Measurements from ENCODE around the gene TK2. TPM values are rescaled to one million over a fixed set of nuclear protein-coding genes. Genes with fewer than 3 reads are reported as not detected.
"Not testable (repeated sequence)": the region's sequence is repeated elsewhere in the genome, so short reads cannot be mapped to it uniquely, and the experiment has no call there.

Gene TK2
- total RNA-seq, 1 donor from 2014 or later: 20.2 TPM

- no peak for DNase-seq
Measured at GRCh38 chr16:66503030-66503429, 46.9 kb downstream of the TK2 start.

- DNase-seq: no peak
Measured at GRCh38 chr16:66502020-66502913, 47.7 kb downstream of the TK2 start.

DNA sequence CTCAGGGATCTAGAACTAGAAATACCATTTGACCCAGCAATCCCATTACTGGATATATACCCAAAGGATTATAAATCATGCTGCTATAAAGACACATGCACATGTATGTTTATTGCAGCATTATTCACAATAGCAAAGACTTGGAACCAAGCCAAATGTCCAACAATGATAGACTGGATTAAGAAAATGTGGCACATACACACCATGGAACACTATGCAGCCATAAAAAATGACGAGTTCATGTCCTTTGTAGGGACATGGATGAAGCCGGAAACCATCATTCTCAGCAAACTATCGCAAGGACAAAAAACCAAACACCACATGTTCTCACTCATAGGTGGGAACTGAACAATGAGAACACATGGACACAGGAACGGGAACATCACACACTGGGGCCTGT, 48.4 kb downstream of the TK2 start:
- DNase-seq: not testable (repeated sequence)

DNA sequence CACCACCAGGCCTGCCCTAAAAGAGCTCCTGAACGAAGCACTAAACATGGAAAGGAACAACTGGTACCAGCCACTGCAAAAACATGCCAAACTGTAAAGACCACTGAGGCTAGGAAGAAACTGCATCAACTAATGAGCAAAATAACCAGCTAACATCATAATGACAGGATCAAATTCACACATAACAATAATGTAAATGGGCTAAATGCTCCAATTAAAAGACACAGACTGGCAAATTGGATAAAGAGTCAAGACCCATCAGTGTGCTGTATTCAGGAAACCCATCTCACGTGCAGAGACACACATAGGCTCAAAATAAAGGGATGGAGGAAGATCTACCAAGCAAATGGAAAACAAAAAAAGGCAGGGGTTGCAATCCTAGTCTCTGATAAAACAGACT, 52.0 kb downstream of the TK2 start:
- DNase-seq: not testable (repeated sequence)

DNA sequence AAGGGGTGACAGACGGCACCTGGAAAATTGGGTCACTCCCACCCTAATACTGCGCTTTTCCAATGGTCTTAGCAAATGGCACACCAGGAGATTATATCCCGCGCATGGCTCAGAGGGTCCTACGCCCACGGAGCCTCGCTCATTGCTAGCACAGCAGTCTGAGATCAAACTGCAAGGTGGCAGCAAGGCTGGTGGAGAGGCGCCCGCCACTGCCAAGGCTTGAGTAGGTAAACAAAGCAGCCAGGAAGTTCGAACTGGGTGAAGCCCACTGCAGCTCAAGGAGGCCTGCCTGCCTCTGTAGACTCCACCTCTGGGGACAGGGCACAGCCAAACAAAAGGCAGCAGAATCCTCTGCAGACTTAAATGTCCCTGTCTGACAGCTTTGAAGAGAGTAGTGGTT, 53.7 kb downstream of the TK2 start:
- not testable (repeated sequence) for DNase-seq

DNA sequence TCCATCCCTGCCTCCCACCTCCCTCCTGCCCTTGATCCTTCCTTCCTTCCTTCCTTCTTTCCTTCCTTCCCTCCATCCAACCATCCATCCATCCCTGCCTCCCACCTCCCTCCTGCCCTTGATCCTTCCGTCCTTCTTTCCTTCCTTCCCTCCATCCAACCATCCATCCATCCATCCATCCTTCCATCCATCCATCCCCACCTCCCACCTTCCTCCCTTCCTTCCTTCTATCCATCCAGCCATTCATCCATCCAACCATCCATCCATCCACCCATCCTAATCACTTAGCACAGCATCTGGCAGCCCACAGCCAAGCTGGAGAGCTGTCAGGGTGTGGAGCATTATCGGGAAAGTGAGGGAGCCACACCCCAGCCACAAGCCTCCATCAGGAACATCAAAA, 54.5 kb downstream of the TK2 start:
- no peak for DNase-seq

DNA sequence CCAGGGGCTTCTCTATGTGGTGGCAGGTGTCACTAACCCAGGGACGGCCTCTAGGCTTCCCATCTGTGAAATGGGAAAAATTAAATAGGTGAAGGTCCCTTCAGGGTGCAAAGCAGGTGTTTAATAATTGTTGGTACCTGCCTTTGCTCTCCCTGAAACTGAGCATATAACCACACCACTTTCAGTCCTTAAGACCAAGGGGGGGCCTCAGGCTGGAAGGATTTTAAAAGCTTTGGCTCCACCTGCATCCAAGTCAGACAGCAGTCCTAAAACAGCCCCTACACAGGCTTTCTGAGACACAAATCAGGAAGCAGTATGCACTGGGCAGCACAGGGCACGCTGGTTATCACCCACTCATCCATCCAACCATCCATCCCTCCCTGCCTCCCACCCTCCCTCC, 55.0 kb downstream of the TK2 start:
- DNase-seq: no peak

DNA sequence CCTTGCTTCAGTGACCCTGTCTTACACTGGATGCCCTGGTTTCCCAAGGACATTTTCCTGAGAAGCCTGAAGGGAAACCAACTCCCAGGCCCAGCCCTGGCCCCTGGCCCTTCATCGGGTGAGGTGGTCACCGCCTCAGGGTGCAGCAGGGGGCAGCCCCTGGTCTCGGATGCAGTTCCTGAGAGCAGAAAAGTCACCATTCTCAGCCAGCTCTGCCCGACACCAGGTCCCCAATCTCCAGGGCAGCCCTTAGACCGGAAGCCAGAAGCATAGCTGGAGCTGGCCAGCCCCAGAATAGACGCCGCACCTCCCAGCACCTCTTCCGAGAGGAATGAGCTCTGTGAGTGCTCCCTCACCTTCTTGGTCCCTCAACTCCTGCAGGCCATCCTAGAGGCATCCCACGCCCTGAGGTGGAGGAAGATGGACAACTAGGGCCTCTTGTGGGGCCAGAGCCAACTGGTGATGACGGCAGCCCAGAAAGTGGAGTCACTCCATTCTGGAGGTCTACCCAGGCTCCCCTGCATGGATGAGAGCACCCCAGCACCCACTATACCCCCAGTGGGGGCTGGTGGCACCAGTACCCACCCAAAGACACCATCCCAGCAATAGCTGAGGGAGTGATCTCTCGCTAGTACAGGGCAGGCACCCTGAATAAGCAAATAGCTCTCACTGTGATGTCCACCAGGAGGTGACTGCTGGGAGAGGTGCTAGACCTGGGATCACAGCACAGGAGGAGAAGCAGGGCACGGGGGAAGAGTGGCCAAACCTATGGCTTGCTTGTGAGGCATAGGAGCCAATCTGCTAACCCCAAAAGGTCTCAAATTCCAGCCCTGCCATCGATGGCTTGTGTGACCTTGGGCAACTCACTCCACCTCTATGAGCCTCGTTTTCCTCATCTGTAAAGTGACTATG, 56.2 kb downstream of the TK2 start:
- DNase-seq: no peak

DNA sequence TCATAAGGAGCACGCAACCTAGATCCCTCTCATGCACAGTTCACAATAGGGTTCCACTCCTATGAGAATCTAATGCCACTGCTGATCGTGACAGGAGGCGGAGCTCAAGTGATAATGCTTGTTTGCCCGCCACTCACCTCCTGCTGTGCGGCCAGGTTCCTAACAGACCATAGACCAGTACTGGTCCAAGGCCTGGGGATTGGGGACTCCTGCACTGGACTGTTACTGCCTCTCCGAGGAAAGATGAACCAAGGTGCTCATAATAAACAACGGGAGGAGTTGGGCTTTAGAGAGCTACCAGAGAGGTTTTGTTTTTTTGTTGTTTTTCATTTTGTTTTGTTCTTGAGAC, 58.2 kb downstream of the TK2 start:
- DNase-seq: no peak

- no peak for DNase-seq
Measured at GRCh38 chr16:66490774-66491715, 58.9 kb downstream of the TK2 start.

DNA sequence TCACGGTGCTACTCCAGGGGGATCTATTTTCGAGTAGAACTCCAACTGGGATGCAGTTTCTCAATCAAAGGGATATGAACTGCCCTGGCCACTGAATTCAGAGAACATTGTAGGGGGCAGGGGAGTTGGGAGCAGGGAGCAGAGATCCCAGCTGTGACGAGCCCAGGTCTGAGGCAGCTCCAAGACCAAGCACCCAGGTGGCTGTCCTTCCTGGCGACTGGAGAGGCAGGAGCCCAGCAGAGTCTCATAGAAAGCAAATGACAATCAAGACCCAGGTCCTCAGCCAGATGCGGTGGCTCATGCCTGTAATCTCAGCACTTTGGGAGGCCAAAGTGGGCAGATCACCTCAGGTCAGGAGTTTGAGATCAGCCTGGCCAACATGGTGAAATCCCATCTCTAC, 60.1 kb downstream of the TK2 start:
- DNase-seq: no peak

- no peak for DNase-seq
Measured at GRCh38 chr16:66489385-66489784, 60.5 kb downstream of the TK2 start.

DNA sequence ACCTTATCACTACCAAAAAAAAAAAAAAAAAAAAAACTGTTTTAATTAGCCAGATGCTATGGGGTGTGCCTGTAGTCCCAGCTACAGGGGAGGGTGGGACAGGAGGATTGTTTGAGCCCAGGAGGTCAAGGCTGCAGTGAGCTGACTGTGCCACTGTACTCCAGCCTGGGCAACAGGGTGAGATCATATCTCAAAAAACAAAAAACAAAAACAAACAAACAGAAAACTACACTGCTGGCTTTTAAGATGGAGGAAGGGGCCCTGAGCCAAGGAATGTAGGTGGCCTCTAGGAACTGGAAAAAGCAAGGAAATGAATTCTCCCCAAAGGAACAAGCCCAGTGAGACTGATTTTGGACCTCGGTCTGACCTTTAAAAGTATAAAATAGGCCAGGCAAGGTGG, 61.4 kb downstream of the TK2 start:
- no peak for DNase-seq

DNA sequence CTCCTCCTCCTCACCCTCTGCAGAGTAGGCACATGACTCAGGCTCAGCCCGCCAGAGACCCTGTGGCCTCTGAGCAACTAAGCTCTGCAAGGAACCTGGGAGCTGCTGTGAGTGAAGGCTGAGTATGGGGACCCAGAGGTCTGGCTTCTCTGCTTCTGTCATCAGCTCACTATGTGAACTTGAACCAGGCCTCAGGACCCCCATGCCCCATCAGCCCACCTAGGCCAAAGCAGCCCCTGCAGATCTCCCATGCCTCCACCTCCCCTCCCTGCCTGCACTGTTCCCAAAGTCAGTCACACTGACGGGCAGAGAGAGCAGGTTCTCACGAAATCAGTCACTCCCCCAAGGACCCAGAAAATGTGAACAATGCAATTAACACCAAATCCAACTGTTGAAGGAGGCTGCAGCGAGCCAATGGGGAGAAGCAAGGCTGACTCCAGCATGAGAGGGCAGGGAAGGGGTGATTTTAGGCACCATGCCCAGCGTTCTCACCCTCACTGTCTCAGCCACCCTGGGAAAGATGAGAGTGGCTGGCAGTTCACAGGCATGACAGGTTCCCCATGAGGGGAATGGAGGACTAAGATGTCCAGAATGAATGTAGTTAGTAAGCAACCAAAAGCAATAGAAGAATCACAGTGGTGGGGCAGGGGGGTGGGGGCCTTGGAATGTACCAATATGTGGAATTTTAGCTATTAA, 62.2 kb downstream of the TK2 start:
- no peak for DNase-seq

- DNase-seq: peak; percentile 37
Measured at GRCh38 chr16:66486773-66487579, 62.9 kb downstream of the TK2 start.

- DNase-seq: no peak
Measured at GRCh38 chr16:66486199-66486772, 63.6 kb downstream of the TK2 start.

DNA sequence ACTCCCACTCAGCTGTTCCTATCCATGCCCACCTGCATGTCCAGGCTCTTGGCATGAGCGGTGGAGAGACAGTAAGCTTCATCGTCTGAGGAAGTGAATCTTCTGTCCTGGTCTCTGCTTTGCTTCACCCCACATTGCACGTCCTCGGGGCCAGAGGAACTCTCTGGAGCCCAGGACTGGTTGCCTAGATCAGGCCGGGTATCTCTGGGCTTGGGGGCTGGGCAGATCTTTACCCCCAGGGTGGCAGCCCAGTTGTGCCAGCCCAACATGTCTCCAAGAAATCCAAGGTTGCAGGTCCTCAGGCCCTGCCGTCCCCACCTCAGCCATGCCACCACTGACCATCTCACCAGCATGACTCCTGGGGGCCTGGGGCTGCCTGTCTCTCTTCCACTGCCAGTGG, 64.5 kb downstream of the TK2 start:
- DNase-seq: no peak

DNA sequence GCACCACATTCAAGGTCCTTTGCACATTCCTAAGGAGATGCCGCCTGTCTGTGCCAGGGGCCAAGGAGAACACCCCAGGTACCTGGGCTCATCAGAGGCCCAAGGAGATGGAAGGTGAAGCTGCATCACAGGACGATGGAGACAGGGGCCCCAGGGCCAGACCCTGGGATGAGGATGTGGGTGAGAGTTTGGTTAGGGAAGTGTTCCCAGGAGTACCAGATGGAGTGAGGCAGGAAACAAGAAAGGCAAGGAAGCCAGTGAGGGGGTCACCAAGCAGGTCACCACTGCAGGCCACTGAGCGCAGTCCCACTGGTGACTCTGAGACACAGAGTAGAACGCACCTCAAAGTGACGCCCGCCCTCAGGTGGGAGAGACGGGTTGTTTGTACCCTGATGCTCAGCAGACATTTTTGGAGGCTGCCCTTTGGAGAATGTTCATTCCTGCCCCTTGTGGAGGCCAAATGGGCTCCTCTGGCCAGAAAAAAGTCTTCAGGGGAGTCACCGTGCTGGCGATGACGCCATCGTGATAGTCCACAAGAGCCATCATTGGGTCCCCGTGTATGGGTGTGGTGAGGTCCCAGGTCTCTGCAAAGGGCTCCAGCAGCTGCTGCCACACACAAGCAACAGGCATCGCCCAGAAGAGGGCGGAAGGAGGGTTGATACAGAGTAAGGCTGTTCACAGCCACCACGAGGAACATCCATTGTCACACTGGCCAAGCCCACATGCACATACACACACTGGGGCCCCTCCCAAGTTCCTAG, 65.3 kb downstream of the TK2 start:
- no peak for DNase-seq

GRCh38 chr16:66483689-66484452, 66.1 kb downstream of the TK2 start:
- DNase-seq: peak; percentile 62

All from skin of body (tissue), 2 donors.